MV-4-11 (cell line): ENCODE results near the gene MTHFD2.

Experiments
- DNase-seq: peaks from one replicate; lab custom pipeline; 2025; lab: John Stamatoyannopoulos, UW

The MTHFD2 gene

GRCh38 chr2:74267068-74267467 is 68.7 kb downstream of the MTHFD2 start:
- peak; percentile 33 for DNase-seq
